Ovary (tissue), 9 donors: ENCODE measurements around the gene QRFPR. TPM values are rescaled to one million over a fixed set of nuclear protein-coding genes. Genes with fewer than 3 reads are reported as not detected.

Source experiments
- DNase-seq, 5 donors: peaks; one replicate each; pipeline ENCODE4 v3.0.0-alpha.2; 2019 to 2020
- H3K27ac ChIP-seq, 2 donors: fragments of 200-600 bp; one replicate each; pipeline versions ENCODE4 v1.5.1 to v1.8.0; 2019 to 2022
- H3K27me3 ChIP-seq: fragments of 200-600 bp; one replicate; pipeline ENCODE4 v1.8.0; 2022
- H3K36me3 ChIP-seq: fragments of 200-600 bp; sonication (generic); one replicate; pipeline ENCODE4 v1.5.1; 2019
- H3K4me1 ChIP-seq: one replicate; pipeline ENCODE4 v1.8.1; 2013; ENCODE audit warnings: mild to moderate bottlenecking, moderate library complexity; ENCODE audit not compliant: insufficient read depth
- H3K4me3 ChIP-seq: fragments of 200-600 bp; sonication (generic); one replicate; pipeline ENCODE4 v1.5.1; 2017
- H3K9me3 ChIP-seq, 2 donors: fragments of 200-600 bp in 1 of 2; sonication (generic) in 1 of 2; one replicate each; pipeline versions ENCODE4 v1.5.1 to v1.8.1; 2013 to 2019; ENCODE audit warnings: mild to moderate bottlenecking in 1 of 2, moderate library complexity in 1 of 2
- CTCF ChIP-seq, 3 donors: fragments of 450-650 bp in 2 of 3; fragments of 200-600 bp in 1 of 3; IDR thresholded peaks; one replicate each; pipeline versions ENCODE4 v1.5.1 to v1.8.0; 2016 to 2022; ENCODE audit warnings: antibody characterized with exemption in 3 of 3, mild to moderate bottlenecking in 1 of 3
- EP300 ChIP-seq: sonication (generic); formaldehyde crosslinking; IDR thresholded peaks from one replicate; pipeline ENCODE4 v1.6.1; 2017; ENCODE audit warnings: antibody characterized with exemption
- POLR2A ChIP-seq: fragments of 450-650 bp; IDR thresholded peaks from one replicate; pipeline ENCODE4 v1.6.1; 2017; ENCODE audit warnings: antibody characterized with exemption, mild to moderate bottlenecking, moderate library complexity
- WGBS, 3 donors: extraction: QIAGEN DNeasy Blood & Tissue Kit in 1 of 3; methylation state at CpG; one replicate each; pipeline versions ENCODE4 v1.1.5 to v1.1.7; 2013 to 2017; 5-methylcytosine and 5-hydroxymethylcytosine counted together
- intact Hi-C, 4 donors: fragments of 100-400 bp; cut with DNase I; formaldehyde crosslinking; loops; one replicate each; pipeline versions ENCODE4 v1.11.0 to v1.15.1; 2022 to 2023
- polyA plus RNA-seq, 2 donors: library from polyadenylated mRNA; stranded (reverse); fragments of 200-250 nt in 1 of 2; fragments of 350-450 nt in 1 of 2; fragmentation: Illumina TruSeq in 1 of 2; extraction: RNeasy Lipid Tissue Mini Kit (QIAGEN cat#74804) in 1 of 2; gene quantifications; one replicate each; pipeline ENCODE4 v1.2.3, GENCODE V29; 2013 to 2014
- total RNA-seq, 7 donors: library from RNA; depleted of rRNA in 2 of 7; stranded (reverse); fragments of >200 nt in 2 of 7; fragmentation: NEBNext Ultra II Directional in 3 of 7; extraction: Animal tissue kit (Norgen Biotek cat#: 25700) in 3 of 7; gene quantifications; one replicate each; pipeline versions ENCODE4 v1.1.0 to v1.2.4, GENCODE V29; 2016 to 2023
- donor health status: DM: no; HTN: no; CAD: no; lungs with moderate emphysema.
- donor health status: DM: no; HTN: no; CAD: no.
- donor health status: Bipolar disorder and iron deficiency.
- donor health status: DM: yes; HTN: yes; CAD: no.
- donor health status: DM: no; HTN: no; CAD: no.
- donor health status: DM: yes; HTN: yes; CAD: no.

Gene QRFPR
- total and polyA plus RNA-seq, 9 donors = 0.27 to 1.4 (median 0.40) TPM; not detected in 2

- H3K4me1 ChIP-seq = no peaks in the 10 kb centered on the region
- H3K4me3 ChIP-seq = no peak overlapping the region
- no peaks in the 10 kb centered on the region for H3K9me3 ChIP-seq
- H3K36me3 ChIP-seq = no peaks in the 10 kb centered on the region
- DNase-seq = no peak
- intact Hi-C loops = no loop called here
- no peaks in the 10 kb centered on the region for H3K27me3 ChIP-seq
- TF ChIP-seq POLR2A (no peak), CTCF (IDR thresholded peaks at IDR 0.05) (no peak), EP300 (no peak)
- H3K27ac ChIP-seq = no peak overlapping the region
Observed at GRCh38 chr4:121353213-121353612, 27.6 kb downstream of the QRFPR start.

DNA sequence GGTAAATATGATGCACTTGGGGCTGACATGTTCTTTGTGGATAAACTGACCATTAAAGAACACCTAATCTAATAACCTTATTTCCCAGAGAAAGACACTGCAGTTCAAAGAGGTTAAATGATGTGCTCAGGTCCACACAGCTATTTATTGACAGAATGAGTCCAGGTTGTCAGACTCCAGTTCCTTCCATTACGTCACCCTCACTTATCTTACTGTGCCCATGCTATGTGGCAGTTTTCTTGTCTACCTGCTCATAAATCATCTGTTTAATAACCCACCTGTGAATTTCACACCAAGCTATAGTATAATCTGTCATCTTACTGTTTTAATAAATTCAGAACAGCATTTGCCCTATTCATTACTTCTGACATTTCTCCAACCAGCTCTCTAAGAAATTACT lies 36.7 kb downstream of the QRFPR start:
- no peak for DNase-seq
- Histone ChIP-seq H3K27me3 (no peaks in the 10 kb centered on the region), H3K4me3 (no peak overlapping the region), H3K9me3 (no peaks in the 10 kb centered on the region), H3K36me3 (no peaks in the 10 kb centered on the region), H3K4me1 (no peaks in the 10 kb centered on the region), H3K27ac (no peak overlapping the region)
- intact Hi-C loops = no loop called here
- 74 to 86% (median 77%) methylated on average over 1 of the region's 1 CpG for WGBS, 3 donors
- TF ChIP-seq EP300 (no peak), CTCF (IDR thresholded peaks at IDR 0.05) (no peak), POLR2A (no peak)

GRCh38 chr4:121340247-121340646 lies 40.6 kb downstream of the QRFPR start:
- H3K27me3 ChIP-seq = no peaks in the 10 kb centered on the region
- H3K27ac ChIP-seq = no peak overlapping the region
- H3K4me1 ChIP-seq = no peaks in the 10 kb centered on the region
- no peak overlapping the region for H3K4me3 ChIP-seq
- no peaks in the 10 kb centered on the region for H3K36me3 ChIP-seq
- 83 to 99% (median 86%) methylated on average over 2 of the region's 2 CpGs for WGBS, 3 donors
- TF ChIP-seq CTCF (IDR thresholded peaks at IDR 0.05) (no peak), EP300 (no peak), POLR2A (no peak)
- DNase-seq = no peak
- no peaks in the 10 kb centered on the region for H3K9me3 ChIP-seq
- intact Hi-C loops = no loop called here

DNA sequence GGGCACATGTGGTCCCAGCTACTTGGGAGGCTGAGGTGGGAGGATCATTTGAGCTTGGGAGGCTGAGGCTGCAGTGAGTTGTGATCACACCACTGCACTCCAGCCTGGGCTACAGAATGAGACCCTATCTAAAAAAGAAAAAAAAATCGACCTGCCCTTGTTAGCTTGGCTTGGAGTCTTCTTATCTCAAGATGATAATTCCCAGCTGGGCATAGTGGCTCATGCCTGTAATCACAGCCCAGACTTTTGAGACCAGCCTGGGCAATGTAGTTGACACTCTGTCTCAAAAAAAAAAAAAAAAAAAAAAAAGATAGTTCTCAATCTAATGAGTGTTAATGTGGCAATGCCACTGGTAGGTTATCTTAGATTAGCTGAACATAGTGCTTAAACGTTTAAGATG lies 41.0 kb downstream of the QRFPR start:
- no peaks in the 10 kb centered on the region for H3K4me1 ChIP-seq
- no peaks in the 10 kb centered on the region for H3K36me3 ChIP-seq
- TF ChIP-seq CTCF (IDR thresholded peaks at IDR 0.05) (no peak), POLR2A (no peak), EP300 (no peak)
- H3K9me3 ChIP-seq = no peaks in the 10 kb centered on the region
- intact Hi-C loops = no loop called here
- no peak for DNase-seq
- no peak overlapping the region for H3K27ac ChIP-seq
- WGBS, 3 donors = 41 to 54% (median 42%) methylated on average over 2 of the region's 2 CpGs
- H3K27me3 ChIP-seq = no peaks in the 10 kb centered on the region
- no peak overlapping the region for H3K4me3 ChIP-seq

DNA sequence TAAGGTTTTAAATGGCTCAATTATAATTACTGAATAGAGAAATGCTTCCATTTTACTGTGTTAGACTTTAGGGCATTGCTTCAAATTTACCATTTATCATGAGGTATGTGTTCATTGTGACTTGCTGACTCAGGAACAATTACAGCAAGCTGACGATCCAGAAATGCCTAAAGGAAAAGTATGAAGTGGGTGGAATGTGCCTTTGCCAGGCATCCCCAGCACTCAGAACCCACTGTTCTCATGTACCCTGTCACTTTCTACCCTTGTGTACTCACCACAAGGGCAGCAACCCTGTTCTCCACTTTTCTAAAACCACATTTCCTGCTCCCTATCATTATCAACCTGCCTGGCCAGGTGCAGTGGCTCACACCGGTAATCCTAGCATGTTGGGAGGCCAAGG lies 41.5 kb downstream of the QRFPR start:
- intact Hi-C loops = no loop called here
- H3K9me3 ChIP-seq = no peaks in the 10 kb centered on the region
- no peak for DNase-seq

More for the DNA sequence above, 41.5 kb downstream of the QRFPR start:
- no peaks in the 10 kb centered on the region for H3K36me3 ChIP-seq
- H3K4me3 ChIP-seq = no peak overlapping the region
- TF ChIP-seq POLR2A (no peak), CTCF (IDR thresholded peaks at IDR 0.05) (no peak), EP300 (no peak)
- no peak overlapping the region for H3K27ac ChIP-seq
- no peaks in the 10 kb centered on the region for H3K4me1 ChIP-seq
- WGBS, 3 donors = 34 to 55% (median 38%) methylated on average over 2 of the region's 2 CpGs
- no peaks in the 10 kb centered on the region for H3K27me3 ChIP-seq
